Measurements from ENCODE around the gene ATP7A.

Gene ATP7A

GRCh38 chrX:78029663-78030062, 119.2 kb downstream of the ATP7A start:
- TF ChIP-seq, protein P1, sequence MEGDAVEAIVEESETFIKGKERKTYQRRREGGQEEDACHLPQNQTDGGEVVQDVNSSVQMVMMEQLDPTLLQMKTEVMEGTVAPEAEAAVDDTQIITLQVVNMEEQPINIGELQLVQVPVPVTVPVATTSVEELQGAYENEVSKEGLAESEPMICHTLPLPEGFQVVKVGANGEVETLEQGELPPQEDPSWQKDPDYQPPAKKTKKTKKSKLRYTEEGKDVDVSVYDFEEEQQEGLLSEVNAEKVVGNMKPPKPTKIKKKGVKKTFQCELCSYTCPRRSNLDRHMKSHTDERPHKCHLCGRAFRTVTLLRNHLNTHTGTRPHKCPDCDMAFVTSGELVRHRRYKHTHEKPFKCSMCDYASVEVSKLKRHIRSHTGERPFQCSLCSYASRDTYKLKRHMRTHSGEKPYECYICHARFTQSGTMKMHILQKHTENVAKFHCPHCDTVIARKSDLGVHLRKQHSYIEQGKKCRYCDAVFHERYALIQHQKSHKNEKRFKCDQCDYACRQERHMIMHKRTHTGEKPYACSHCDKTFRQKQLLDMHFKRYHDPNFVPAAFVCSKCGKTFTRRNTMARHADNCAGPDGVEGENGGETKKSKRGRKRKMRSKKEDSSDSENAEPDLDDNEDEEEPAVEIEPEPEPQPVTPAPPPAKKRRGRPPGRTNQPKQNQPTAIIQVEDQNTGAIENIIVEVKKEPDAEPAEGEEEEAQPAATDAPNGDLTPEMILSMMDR (conservative IDR thresholded peaks at IDR 0.05; ENCODE audit: low read length): peak; percentile 64
- no peak overlapping the region for H3K4me3 ChIP-seq (ENCODE audit: low read length)
- DNase-seq (ENCODE audit: low read depth): peak; percentile 31

DNA sequence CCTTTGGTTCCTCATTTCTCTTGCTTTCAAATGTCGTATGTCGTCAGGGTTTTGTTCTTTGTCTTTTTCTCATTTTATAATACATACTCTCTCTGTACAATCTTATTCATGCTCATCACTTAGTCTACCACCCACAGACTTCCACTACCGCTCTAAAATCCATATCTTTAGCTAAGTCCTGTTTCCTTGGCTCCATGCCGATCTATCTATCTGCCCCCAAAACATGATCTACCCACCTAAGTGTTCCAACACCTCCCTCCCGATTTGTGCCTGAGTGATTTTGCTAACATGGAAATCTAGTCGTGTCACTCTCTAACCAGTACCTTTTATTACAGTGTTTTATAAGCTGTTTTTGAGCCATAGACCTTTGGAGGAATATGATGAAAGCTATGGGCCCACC, 124.6 kb downstream of the ATP7A start:
- no peak for DNase-seq (ENCODE audit: low read depth)

DNA sequence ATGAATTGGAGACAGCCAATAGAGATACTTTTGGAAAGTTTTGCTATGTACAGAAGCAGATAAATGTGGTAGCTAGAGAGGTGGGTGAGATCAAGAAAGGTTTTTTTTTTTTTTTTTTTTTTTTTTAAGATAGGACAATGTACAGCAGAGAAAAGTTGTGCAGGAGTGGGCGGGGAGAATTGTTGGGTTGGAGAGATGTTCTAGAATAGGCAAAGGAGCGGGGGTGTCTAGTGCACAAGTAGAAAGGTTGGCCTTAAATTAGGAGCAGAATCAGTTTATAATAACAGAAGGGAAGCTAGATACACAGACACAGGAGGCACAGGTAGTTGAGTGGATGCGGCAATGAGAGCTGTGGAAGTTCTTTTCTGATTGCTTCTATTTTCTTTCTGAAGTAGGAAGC, 127.4 kb downstream of the ATP7A start:
- H3K4me3 ChIP-seq (ENCODE audit: low read length): no peak overlapping the region
- TF ChIP-seq, protein P1 (conservative IDR thresholded peaks at IDR 0.05; ENCODE audit: low read length): no peak
- no peak for DNase-seq (ENCODE audit: low read depth)

More for the DNA sequence above, 124.6 kb downstream of the ATP7A start:
- no peak overlapping the region for H3K4me3 ChIP-seq (ENCODE audit: low read length)
- TF ChIP-seq, protein P1 (conservative IDR thresholded peaks at IDR 0.05; ENCODE audit: low read length): no peak

- TF ChIP-seq, protein P1 (conservative IDR thresholded peaks at IDR 0.05; ENCODE audit: low read length): no peak
- H3K4me3 ChIP-seq (ENCODE audit: low read length): no peak overlapping the region
- DNase-seq (ENCODE audit: low read depth): no peak
These were observed 132.1 kb downstream of the ATP7A start for GRCh38 chrX:78042601-78043000.

GRCh38 chrX:78046362-78046761, 135.9 kb downstream of the ATP7A start:
- no peak for DNase-seq (ENCODE audit: low read depth)
- H3K4me3 ChIP-seq (ENCODE audit: low read length): no peak overlapping the region
- TF ChIP-seq, protein P1 (conservative IDR thresholded peaks at IDR 0.05; ENCODE audit: low read length): no peak

- H3K4me3 ChIP-seq (ENCODE audit: low read length): no peak overlapping the region
- DNase-seq (ENCODE audit: low read depth): no peak
- TF ChIP-seq, protein P1 (conservative IDR thresholded peaks at IDR 0.05; ENCODE audit: low read length): no peak
These were observed 137.6 kb downstream of the ATP7A start for GRCh38 chrX:78048052-78048451.

DNA sequence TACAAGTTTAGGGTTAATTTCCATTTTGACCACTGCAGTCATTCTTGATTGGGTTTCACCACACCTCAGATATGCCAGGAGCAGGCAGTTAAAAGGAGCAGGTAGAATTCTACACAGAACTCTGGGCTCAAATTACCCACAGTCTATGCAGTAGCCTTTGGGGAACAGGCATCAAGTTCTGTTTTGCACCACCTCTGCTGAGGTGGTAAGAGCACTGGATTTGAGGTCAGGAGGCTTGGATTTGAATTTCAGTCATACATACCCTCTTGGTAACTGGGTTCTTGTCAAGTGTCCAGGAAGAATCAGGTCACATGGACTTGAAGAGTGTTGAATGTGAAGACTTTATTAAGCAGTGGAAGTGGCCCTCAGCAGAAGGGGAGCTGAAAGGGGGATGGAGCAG, 153.2 kb downstream of the ATP7A start:
- H3K4me3 ChIP-seq (ENCODE audit: low read length): no peak overlapping the region
- TF ChIP-seq, protein P1 (conservative IDR thresholded peaks at IDR 0.05; ENCODE audit: low read length): no peak
- no peak for DNase-seq (ENCODE audit: low read depth)

Measured in AG10803 (cell line).